Ecto neural progenitor cell (in vitro differentiated cells): ENCODE measurements around the gene DIDO1.
"Not testable (repeated sequence)": the region's sequence is repeated elsewhere in the genome, so short reads cannot be mapped to it uniquely, and the experiment has no call there.

Experiments
- DNase-seq: peaks from one replicate; pipeline ENCODE4 v3.0.0-alpha.2; 2018; ENCODE audit warnings: low spot score

DIDO1 gene

GRCh38 chr20:62879275-62880146 lies 46.8 kb downstream of the DIDO1 start:
- DNase-seq, result no peak

- DNase-seq, result no peak
Measured at GRCh38 chr20:62878244-62879038, 47.9 kb downstream of the DIDO1 start.

- no peak for DNase-seq
Measured at GRCh38 chr20:62876902-62877816, 49.1 kb downstream of the DIDO1 start.

GRCh38 chr20:62876501-62876901 lies 49.8 kb downstream of the DIDO1 start:
- no peak for DNase-seq

GRCh38 chr20:62875419-62876361 lies 50.6 kb downstream of the DIDO1 start:
- peak; percentile 89 for DNase-seq

GRCh38 chr20:62874964-62875344 lies 51.4 kb downstream of the DIDO1 start:
- DNase-seq, result no peak

DNA sequence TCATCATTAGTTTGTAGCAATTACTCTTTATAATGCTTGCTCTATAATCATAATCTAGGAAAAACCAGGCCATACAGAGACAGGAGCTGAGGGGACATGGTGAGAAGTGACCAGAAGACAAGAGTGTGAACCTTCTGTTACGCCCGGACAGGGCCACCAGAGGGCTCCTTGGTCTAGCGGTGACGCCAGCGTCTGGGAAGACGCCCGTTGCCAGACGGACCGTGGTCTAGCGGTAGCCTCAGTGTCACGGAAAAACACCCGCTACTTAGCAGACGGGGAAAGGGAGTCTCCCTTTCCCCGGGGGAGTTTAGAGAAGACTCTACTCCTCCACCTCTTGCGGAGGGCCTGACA lies 52.6 kb downstream of the DIDO1 start:
- not testable (repeated sequence) for DNase-seq

DNA sequence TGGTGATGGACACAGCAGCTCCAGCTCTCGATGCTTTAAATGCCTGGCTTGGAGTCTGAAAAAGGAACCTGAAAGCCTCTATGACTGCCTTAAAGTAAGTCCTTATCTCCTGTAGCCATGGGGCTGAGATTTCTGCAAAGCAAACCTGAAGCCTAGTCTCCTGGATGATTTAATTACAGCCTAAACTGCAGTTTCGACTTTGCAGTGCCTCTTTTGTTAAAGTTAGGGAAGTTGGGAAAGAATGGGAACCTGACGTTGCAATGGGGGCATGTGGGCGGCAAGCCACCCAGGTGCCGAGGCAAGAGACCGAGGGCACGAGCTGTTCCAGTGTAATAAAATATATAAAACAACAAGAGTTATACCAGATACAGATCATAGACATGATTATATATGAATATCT lies 53.0 kb downstream of the DIDO1 start:
- DNase-seq, result no peak

- no peak for DNase-seq
Measured at GRCh38 chr20:62872862-62873261, 53.4 kb downstream of the DIDO1 start.

DNA sequence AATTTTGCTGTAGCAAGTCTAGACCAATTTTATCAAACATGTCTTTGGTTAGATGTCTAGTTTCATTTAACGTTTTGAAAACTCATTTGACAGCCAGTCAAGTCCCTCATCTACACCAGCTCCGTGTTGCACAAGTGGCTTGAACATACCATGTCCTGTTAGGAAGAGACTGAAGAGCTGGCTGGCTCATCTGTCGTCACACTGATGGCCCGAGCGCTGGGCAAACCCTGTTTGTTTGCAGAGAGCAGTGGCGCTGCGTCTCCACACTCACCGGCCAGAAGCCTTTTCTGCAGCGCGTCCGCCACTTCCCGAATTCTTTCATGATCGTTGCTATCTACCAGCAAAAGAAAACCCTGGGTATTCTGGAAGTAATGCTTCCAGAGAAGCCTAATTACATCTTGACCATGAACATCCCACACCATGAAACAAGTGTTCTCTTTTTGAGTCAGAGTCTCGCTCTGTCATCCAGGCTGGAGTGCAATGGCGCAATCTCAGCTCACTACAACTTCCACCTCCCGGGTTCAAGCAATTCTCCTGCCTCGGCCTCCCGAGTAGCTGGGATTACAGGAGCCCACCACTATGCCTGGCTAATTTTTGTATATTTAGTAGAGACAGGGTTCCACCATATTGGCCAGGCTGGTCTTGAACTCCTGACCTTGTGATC lies 54.0 kb downstream of the DIDO1 start:
- DNase-seq, result no peak

DNA sequence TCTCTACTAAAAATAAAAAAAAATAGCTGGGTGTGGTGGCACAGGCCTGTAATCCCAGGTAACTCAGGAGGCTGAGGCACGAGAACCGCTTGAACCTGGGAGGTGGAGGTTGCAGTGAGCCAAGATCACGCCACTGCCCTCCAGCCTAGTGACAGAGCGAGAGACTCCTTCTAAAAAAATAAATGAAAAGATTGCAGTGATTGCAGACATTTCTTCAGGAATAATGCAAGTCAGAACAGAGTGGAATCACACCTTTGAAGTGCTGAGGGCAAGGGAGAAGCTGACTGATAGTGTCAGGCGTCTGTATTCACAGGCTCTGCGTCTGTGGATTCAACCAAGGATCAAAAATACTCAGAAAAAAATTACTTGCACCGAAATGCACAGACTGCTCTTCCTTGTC lies 62.1 kb downstream of the DIDO1 start:
- no peak for DNase-seq

DNA sequence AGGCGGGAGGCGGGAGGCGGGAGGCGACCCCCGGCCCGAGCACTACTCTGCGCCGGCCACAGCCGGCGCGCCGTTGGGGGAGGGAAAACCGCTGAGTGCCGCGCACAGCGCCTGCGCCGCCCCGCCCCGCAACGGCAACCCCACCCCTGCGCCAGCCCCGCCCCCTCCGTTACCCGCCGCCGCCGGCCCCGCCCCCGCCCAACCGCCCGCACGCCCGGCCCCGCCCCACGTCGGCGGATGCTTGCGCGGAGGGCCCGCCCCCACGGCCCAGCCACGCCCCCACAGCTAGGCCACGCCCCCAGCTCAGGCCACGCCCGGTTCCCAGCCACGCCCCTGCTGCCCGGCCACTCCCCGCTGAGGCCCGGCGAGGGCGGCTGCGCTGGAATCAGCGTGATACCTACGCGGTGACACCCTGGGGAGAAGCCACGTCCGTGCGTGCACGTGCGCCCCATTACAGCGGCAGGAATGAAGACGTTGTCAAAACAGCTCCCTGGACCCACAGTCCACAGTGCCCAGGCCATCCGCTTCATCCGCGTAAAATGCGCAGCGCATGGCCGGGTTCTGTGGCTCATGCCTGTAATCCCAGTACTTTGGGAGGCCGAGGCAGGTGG lies 64.5 kb downstream of the DIDO1 start, which contains the start of gene TCFL5:
Gene TCFL5 (minus strand): TSS at position 97 of the 611 bp plus-strand sequence. CDS start 152 bp downstream, outside the sequence.
- peak; percentile 98 for DNase-seq

DNA sequence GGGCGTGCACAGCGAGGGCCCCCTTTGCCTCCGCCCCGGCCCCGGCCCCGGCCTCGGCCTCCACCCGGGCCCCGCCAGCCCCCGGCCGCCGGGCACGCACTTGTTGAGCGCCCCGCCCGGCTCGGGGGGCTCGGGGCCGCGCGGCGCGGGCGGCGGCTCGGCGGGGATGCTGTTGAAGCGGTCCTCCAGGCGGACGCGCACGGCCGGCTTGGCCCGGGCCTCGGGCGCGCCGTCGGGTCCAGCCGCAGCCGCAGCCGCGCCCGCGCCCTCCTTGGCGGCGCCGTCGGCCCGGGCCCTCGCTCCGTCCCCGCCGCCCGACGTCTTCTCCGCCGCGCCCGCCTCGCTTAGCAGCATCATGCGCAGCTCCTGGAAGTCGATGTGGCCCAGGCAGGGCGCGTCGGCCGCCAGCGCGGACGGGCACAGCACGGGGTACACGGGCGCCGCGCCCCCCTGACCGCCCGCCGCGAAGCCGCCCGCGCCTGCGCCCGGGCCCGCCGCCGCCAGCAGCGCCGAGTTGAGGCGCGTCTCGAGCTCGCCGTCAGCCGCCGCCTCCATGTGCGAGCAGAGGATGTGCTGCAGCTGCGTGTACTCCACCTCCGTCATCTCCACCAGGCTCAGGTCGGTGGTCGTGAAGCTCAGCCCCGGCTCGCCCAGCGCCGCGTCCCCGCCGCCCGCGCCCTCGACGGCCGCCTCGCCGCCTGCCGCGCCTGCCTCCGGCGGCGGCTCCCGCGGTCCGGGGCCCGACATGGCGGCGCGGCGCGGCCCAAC lies 65.2 kb downstream of the DIDO1 start:
- peak; percentile 74 for DNase-seq

GRCh38 chr20:62860391-62860923 lies 65.8 kb downstream of the DIDO1 start:
- peak; percentile 60 for DNase-seq

GRCh38 chr20:62859721-62860120 lies 66.6 kb downstream of the DIDO1 start:
- no peak for DNase-seq

DNA sequence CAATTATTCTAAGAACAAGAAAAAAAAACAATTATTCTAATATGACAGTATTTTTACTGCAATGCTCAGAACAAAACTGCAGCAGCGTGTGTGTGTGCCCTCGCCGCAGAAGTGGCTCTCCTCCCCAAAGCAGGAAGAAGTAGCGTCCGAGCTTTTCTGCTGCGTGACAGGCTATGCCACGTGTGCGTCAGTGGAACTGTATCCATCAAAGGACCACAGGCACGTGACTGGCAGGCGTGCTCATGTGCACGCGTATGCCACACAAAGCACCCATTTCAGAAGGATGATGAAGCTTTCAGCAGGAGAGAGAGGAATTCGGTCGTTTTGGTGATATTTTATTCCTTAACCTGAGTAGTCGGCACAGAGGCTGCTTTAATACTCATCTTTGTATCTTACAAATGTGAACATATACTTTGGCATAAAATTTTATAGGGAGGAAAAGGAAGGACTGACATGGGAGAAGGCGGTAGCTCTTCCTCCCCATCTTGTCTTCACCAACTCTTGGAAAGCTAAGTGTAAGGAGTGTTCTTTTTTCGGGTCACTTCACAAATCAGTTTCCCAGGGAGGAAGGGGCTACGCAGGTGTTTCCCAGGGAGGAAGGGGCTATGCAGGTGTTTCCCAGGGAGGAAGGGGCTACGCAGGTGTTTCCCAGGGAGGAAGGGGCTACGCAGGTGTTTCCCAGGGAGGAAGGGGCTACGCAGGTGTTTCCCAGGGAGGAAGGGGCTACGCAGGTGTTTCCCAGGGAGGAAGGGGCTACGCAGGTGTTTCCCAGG lies 68.1 kb downstream of the DIDO1 start:
- no peak for DNase-seq

DNA sequence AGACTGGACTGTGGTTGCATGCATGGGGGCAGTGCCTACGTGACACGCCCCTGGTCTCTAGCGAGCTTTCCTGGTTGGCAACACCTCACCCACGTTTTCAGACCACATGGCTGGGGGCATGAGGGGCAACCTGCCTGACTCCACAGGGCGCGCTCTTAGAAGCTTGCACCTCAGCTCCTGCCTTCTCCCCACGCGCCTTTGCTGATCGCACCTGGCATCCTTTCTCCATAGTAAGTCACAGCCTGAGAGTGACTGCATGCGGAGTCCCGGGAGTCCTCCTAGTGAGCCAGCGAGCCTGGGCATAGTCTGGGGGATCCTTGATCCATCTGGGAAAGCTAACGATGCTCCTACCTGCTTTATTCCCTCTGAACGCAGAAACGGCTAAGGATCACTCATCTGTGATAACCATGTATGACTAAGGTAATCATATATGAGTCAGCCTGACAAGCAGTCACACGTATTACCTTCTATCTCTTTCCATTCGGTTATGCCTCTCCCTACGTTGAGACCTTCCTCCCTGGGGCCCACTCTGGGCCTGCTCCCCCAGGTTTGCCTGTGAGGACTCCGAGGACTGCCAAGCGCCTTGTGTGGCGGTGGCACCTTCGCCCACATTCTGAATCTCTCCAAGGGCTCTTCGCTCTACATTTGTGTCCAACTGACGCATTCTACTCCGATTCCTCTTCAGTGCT lies 69.2 kb downstream of the DIDO1 start:
- no peak for DNase-seq

DNA sequence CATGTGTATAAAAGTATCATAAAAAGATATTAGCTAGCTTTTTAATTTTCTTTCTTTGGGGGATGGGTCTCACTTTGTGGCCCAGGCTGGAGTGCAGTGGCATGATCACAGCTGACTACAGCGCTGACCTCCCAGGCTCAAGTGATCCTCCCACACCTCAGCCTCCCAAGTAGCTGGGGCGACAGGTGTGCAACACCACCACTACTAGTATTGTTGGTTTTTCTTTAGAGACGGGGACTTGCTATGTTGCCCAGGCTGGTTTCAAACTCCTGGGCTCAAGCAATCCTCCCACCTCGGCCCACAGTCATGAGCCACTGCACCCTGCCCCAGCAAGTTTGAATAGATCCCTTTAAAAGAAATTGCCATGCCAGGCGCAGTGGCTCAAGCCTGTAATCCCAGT lies 71.2 kb downstream of the DIDO1 start:
- no peak for DNase-seq
